GM23248 (cell line): ENCODE results near the gene SGCE. TPM values are rescaled to one million over a fixed set of nuclear protein-coding genes. Genes with fewer than 3 reads are reported as not detected.

Source experiments
- DNase-seq: peaks from one replicate; pipeline ENCODE4 v3.0.0-alpha.2; 2015
- H2AFZ ChIP-seq: fragments of 200-600 bp; sonication (generic); 2 replicates; pipeline ENCODE4 v1.6.1; 2016; ENCODE audit warnings: antibody characterized with exemption
- H3F3A ChIP-seq: fragments of 200-600 bp; sonication (generic); 2 replicates; pipeline ENCODE4 v1.6.1; 2016; ENCODE audit warnings: mild to moderate bottlenecking, antibody characterized with exemption, mixed run types; ENCODE audit not compliant: insufficient read depth
- H3K27ac ChIP-seq: fragments of 200-600 bp; sonication (generic); 2 replicates; pipeline ENCODE4 v1.5.1; 2016; ENCODE audit warnings: mild to moderate bottlenecking
- H3K27me3 ChIP-seq: fragments of 200-600 bp; sonication (generic); replicated peaks from 2 replicates; pipeline ENCODE4 v1.6.1; 2016; ENCODE audit warnings: mild to moderate bottlenecking; ENCODE audit not compliant: insufficient read depth
- H3K36me3 ChIP-seq: fragments of 200-600 bp; sonication (generic); 2 replicates; pipeline ENCODE4 v1.6.1; 2016; ENCODE audit warnings: low read depth, mild to moderate bottlenecking
- H3K4me1 ChIP-seq: fragments of 200-600 bp; sonication (generic); 2 replicates; pipeline ENCODE4 v1.6.1; 2016; ENCODE audit warnings: mild to moderate bottlenecking; ENCODE audit not compliant: insufficient read depth
- H3K4me2 ChIP-seq: fragments of 200-600 bp; sonication (generic); one replicate; pipeline ENCODE4 v1.6.1; 2016; ENCODE audit warnings: mild to moderate bottlenecking; ENCODE audit not compliant: unreplicated experiment
- H3K4me3 ChIP-seq: fragments of 200-600 bp; sonication (generic); 2 replicates; pipeline ENCODE4 v1.5.1; 2016; ENCODE audit warnings: mild to moderate bottlenecking
- H3K79me2 ChIP-seq: fragments of 200-600 bp; sonication (generic); 2 replicates; pipeline ENCODE4 v1.6.1; 2016; ENCODE audit warnings: mild to moderate bottlenecking; ENCODE audit not compliant: insufficient read depth
- H3K9ac ChIP-seq: fragments of 200-600 bp; sonication (generic); 2 replicates; pipeline ENCODE4 v1.6.1; 2016; ENCODE audit warnings: mild to moderate bottlenecking
- H3K9me2 ChIP-seq: fragments of 200-600 bp; sonication (generic); 2 replicates; pipeline ENCODE4 v1.6.1; 2016; ENCODE audit warnings: mixed run types, mild to moderate bottlenecking, moderate library complexity; ENCODE audit not compliant: insufficient read depth
- H3K9me3 ChIP-seq: fragments of 200-600 bp; sonication (generic); one replicate; pipeline ENCODE4 v1.6.1; 2017; ENCODE audit warnings: low read depth
- H4K20me1 ChIP-seq: fragments of 200-600 bp; sonication (generic); 2 replicates; pipeline ENCODE4 v1.6.0; 2016; ENCODE audit not compliant: insufficient read depth
- EZH2 ChIP-seq: fragments of 200-600 bp; sonication (generic); IDR thresholded peaks from 2 replicates; pipeline ENCODE4 v1.6.1; 2018; ENCODE audit warnings: antibody characterized with exemption, mild to moderate bottlenecking; ENCODE audit not compliant: insufficient read depth, poor library complexity, severe bottlenecking
- EZH2phosphoT487 ChIP-seq: fragments of 200-600 bp; sonication (generic); IDR thresholded peaks from 2 replicates; pipeline ENCODE4 v1.6.1; 2018; ENCODE audit warnings: antibody characterized with exemption, moderate library complexity, mild to moderate bottlenecking, low read depth; ENCODE audit not compliant: insufficient read depth
- WGBS, 2 experiments: methylation state at CpG; one replicate each; pipeline ENCODE4 v1.1.6; 2015 to 2017; ENCODE audit warnings: low lambda C conversion rate in 2 of 2, low coverage in 1 of 2; ENCODE audit errors: missing lambda C conversion rate in 2 of 2; 5-methylcytosine and 5-hydroxymethylcytosine counted together
- in situ Hi-C: fragments of 300-500 bp; cut with MboI; formaldehyde crosslinking; loops from 2 replicates; pipeline ENCODE4 v1.15.0; 2020
- polyA plus RNA-seq: library from polyadenylated mRNA; unstranded; fragments of >200 nt; fragmentation: Nextera tagmentation; extraction: Ambion mirVana; gene quantifications from 2 replicates; pipeline ENCODE4 v1.2.1, GENCODE V29; 2016
- total RNA-seq: library from RNA; depleted of rRNA; stranded (reverse); fragments of >200 nt; shearing (Covaris generic); gene quantifications from 2 replicates; pipeline ENCODE4 v1.2.3, GENCODE V29; 2014

The SGCE gene
- total and polyA plus RNA-seq, 2 experiments from 2014 or later: 71.4 to 120 TPM

- 97 to 98% methylated on average over 2 of the region's 2 CpGs for WGBS, 2 experiments
These were observed 76.5 kb downstream of the SGCE start for GRCh38 chr7:94579470-94579869.

GRCh38 chr7:94578614-94579013, 77.3 kb downstream of the SGCE start:
- H3K4me2 ChIP-seq: no peak overlapping the region
- no peak overlapping the region for H3K9ac ChIP-seq
- no peaks in the 10 kb centered on the region for H3K9me3 ChIP-seq
- no peak for DNase-seq
- no peak overlapping the region for H3K4me3 ChIP-seq
- no peak overlapping the region for H3K27ac ChIP-seq
- H3K36me3 ChIP-seq: no peaks in the 10 kb centered on the region
- no peak for TF ChIP-seq EZH2phosphoT487
- no peak for TF ChIP-seq EZH2
- no peak overlapping the region for H2AFZ ChIP-seq
- peaks cover 7% of the 10 kb centered on the region; the same call in 1 of the 2 replicates for H3F3A ChIP-seq
- H4K20me1 ChIP-seq: no peaks in the 10 kb centered on the region
- H3K79me2 ChIP-seq: no peaks in the 10 kb centered on the region
- H3K27me3 ChIP-seq: no peaks in the 10 kb centered on the region
- in situ Hi-C loops: no loop called here
- peaks cover 10% of the 10 kb centered on the region for H3K4me1 ChIP-seq
- 0 out of 2 replicates have a peak, but pooled peaks cover 3% of the 10 kb centered on the region for H3K9me2 ChIP-seq

More at GRCh38 chr7:94579470-94579869, 76.5 kb downstream of the SGCE start:
- H3K27ac ChIP-seq: no peak overlapping the region
- no peak overlapping the region for H3K4me2 ChIP-seq
- H3K9ac ChIP-seq: no peak overlapping the region
- no peak for DNase-seq
- no peaks in the 10 kb centered on the region for H3K79me2 ChIP-seq
- H3K36me3 ChIP-seq: no peaks in the 10 kb centered on the region
- no peaks in the 10 kb centered on the region for H4K20me1 ChIP-seq
- no peak overlapping the region for H3K4me3 ChIP-seq
- 0 out of 2 replicates have a peak, but pooled peaks cover 3% of the 10 kb centered on the region for H3K9me2 ChIP-seq
- in situ Hi-C loops: no loop called here
- no peak overlapping the region for H2AFZ ChIP-seq
- H3K9me3 ChIP-seq: no peaks in the 10 kb centered on the region
- H3K4me1 ChIP-seq: peaks cover 10% of the 10 kb centered on the region
- TF ChIP-seq EZH2 (no peak), EZH2phosphoT487 (no peak)
- peaks cover 7% of the 10 kb centered on the region; the same call in 1 of the 2 replicates for H3F3A ChIP-seq
- no peaks in the 10 kb centered on the region for H3K27me3 ChIP-seq

GRCh38 chr7:94577357-94577756, 78.6 kb downstream of the SGCE start:
- Histone ChIP-seq H3K9ac (no peak overlapping the region), H3K4me1 (peaks cover 10% of the 10 kb centered on the region), H3F3A (peaks cover 7% of the 10 kb centered on the region; the same call in 1 of the 2 replicates), H3K36me3 (no peaks in the 10 kb centered on the region), H3K9me2 (0 out of 2 replicates have a peak, but pooled peaks cover 3% of the 10 kb centered on the region), H3K4me3 (no peak overlapping the region), H3K9me3 (no peaks in the 10 kb centered on the region), H3K27ac (no peak overlapping the region), H4K20me1 (no peaks in the 10 kb centered on the region), H3K27me3 (no peaks in the 10 kb centered on the region), H2AFZ (no peak overlapping the region), H3K79me2 (no peaks in the 10 kb centered on the region), H3K4me2 (no peak overlapping the region)
- 92 to 95% methylated on average over 1 of the region's 1 CpG for whole genome bisulfite sequencing, 2 experiments
- DNase-seq: no peak
- TF ChIP-seq EZH2: no peak
- TF ChIP-seq EZH2phosphoT487: no peak
- in situ Hi-C loops: no loop called here

GRCh38 chr7:94576316-94576715, 79.6 kb downstream of the SGCE start:
- Histone ChIP-seq H3K4me1 (peaks cover 10% of the 10 kb centered on the region), H3K4me3 (no peak overlapping the region), H3K9me2 (0 out of 2 replicates have a peak, but pooled peaks cover 3% of the 10 kb centered on the region), H3K27me3 (no peaks in the 10 kb centered on the region), H3K27ac (no peak overlapping the region), H3K79me2 (no peaks in the 10 kb centered on the region), H2AFZ (no peak overlapping the region), H4K20me1 (no peaks in the 10 kb centered on the region), H3K36me3 (no peaks in the 10 kb centered on the region), H3K4me2 (no peak overlapping the region), H3F3A (peaks cover 7% of the 10 kb centered on the region; the same call in 1 of the 2 replicates), H3K9ac (no peak overlapping the region), H3K9me3 (no peaks in the 10 kb centered on the region)
- WGBS, 2 experiments: 79 to 88% methylated on average over 2 of the region's 2 CpGs
- DNase-seq: no peak
- in situ Hi-C loops: no loop called here
- TF ChIP-seq EZH2 (no peak), EZH2phosphoT487 (no peak)

GRCh38 chr7:94575646-94576045, 80.3 kb downstream of the SGCE start:
- 63 to 68% methylated on average over 2 of the region's 2 CpGs for WGBS, 2 experiments
- Histone ChIP-seq H3K4me3 (no peak overlapping the region), H3K9me3 (no peaks in the 10 kb centered on the region), H3K4me2 (no peak overlapping the region), H2AFZ (no peak overlapping the region), H3K9ac (no peak overlapping the region), H3K27ac (no peak overlapping the region), H3K4me1 (peaks cover 6% of the 10 kb centered on the region), H3K9me2 (0 out of 2 replicates have a peak, but pooled peaks cover 3% of the 10 kb centered on the region), H4K20me1 (no peaks in the 10 kb centered on the region), H3K79me2 (no peaks in the 10 kb centered on the region), H3F3A (peaks cover 4% of the 10 kb centered on the region; the same call in 1 of the 2 replicates), H3K36me3 (no peaks in the 10 kb centered on the region), H3K27me3 (no peaks in the 10 kb centered on the region)
- TF ChIP-seq EZH2phosphoT487 (no peak), EZH2 (no peak)
- DNase-seq: no peak
- in situ Hi-C loops: no loop called here
